K562 (cell line): ENCODE measurements around the gene HPGDS. TPM values are rescaled to one million over a fixed set of nuclear protein-coding genes. Genes with fewer than 3 reads are reported as not detected.

Experiments used
- ATAC-seq: fragments of 200-7000 bp; cut with Tn5 transposase; 3 replicates; pipeline ENCODE4 v1.9.1; 2020; ENCODE audit warnings: moderate library complexity
- BruUV-seq: library from RNA; stranded (reverse); fragments of 400-500 nt; replicated peaks from 2 replicates; lab custom pipeline; 2021; lab: Mats Ljungman, UMichigan
- CTCF ChIA-PET: fragments of 300-600 bp; formaldehyde crosslinking; extraction: SDS; loops from one replicate; lab custom pipeline; 2021; ENCODE audit warnings: low intra/inter-chr PET ratio; lab: Yijun Ruan, JAX
- POLR2A ChIA-PET: fragments of 300-600, 350-650 bp; sonication (Branson Sonifier 250); formaldehyde crosslinking; extraction: SDS; loops from one replicate; lab custom pipeline; 2021; ENCODE audit warnings: antibody characterized with exemption, inconsistent platforms; lab: Yijun Ruan, JAX
- DNase-seq, 4 experiments: peaks; one replicate each; pipeline versions ENCODE4 v3.0.0 to v3.0.0-alpha.2; 2011 to 2018; ENCODE audit warnings: low spot score in 3 of 4, mixed read lengths in 3 of 4; ENCODE audit errors: extremely low read depth in 1 of 4
- FAIRE-seq: peaks from 2 replicates; lab custom pipeline; 2011; peaks lifted over from hg19 to GRCh38; lab: Jason Lieb, UNC
- H2AFZ ChIP-seq: 2 replicates; pipeline ENCODE4 v1.6.0; 2011; ENCODE audit warnings: low read depth, low read length, control low read depth, inconsistent platforms
- H3K27ac ChIP-seq: fragments of 200-600 bp; 3 replicates; pipeline ENCODE4 v1.8.0; 2011; ENCODE audit warnings: low read depth, mild to moderate bottlenecking, control low read depth, inconsistent platforms, low read length, moderate library complexity, mixed read lengths; ENCODE audit errors: extremely low read depth
- H3K27me3 ChIP-seq, 2 experiments: fragments of 300-600 bp in 1 of 2; 2 replicates in 1 of 2; 3 replicates in 1 of 2; pipeline versions ENCODE4 v1.6.0 to v1.8.0; 2011; ENCODE audit warnings: inconsistent platforms in 2 of 2, low read length in 2 of 2, mild to moderate bottlenecking in 1 of 2, mixed read lengths in 1 of 2, moderate library complexity in 1 of 2; ENCODE audit not compliant: control insufficient read depth in 2 of 2, insufficient read depth in 2 of 2
- H3K36me3 ChIP-seq: fragments of 300-600 bp; 3 replicates; pipeline ENCODE4 v1.8.0; 2011; ENCODE audit warnings: mild to moderate bottlenecking, low read length, inconsistent platforms; ENCODE audit not compliant: control insufficient read depth, insufficient read depth
- H3K4me1 ChIP-seq, 2 experiments: fragments of 200-600 bp in 1 of 2; replicated peaks in 1 of 2; 2 replicates in 1 of 2; 3 replicates in 1 of 2; pipeline versions ENCODE4 v1.5.1 to v1.8.0; 2011; ENCODE audit warnings: inconsistent platforms in 2 of 2, low read length in 2 of 2, mild to moderate bottlenecking in 1 of 2, mixed read lengths in 1 of 2, moderate library complexity in 1 of 2; ENCODE audit not compliant: control insufficient read depth in 2 of 2, insufficient read depth in 2 of 2
- H3K4me2 ChIP-seq: 2 replicates; pipeline ENCODE4 v1.6.1; 2011; ENCODE audit warnings: low read length, control low read depth, inconsistent platforms, mixed read lengths; ENCODE audit not compliant: insufficient read depth
- H3K4me3 ChIP-seq: fragments of 200-600 bp; sonication (generic), shearing (Covaris generic); 2 replicates; pipeline ENCODE4 v1.5.1; 2016; ENCODE audit warnings: control low read depth, inconsistent platforms
- H3K79me2 ChIP-seq: fragments of 200-600 bp; 3 replicates; pipeline ENCODE4 v1.8.0; 2011; ENCODE audit warnings: low read length, inconsistent platforms; ENCODE audit not compliant: control insufficient read depth, insufficient read depth
- H3K9ac ChIP-seq, 2 experiments: 2 replicates each; pipeline versions ENCODE4 v1.6.0 to v1.6.1; 2011; ENCODE audit warnings: low read depth in 2 of 2, low read length in 2 of 2, control low read depth in 1 of 2, inconsistent platforms in 1 of 2, mild to moderate bottlenecking in 1 of 2, mixed read lengths in 1 of 2; ENCODE audit not compliant: insufficient read depth in 1 of 2
- H3K9me1 ChIP-seq: one replicate; pipeline ENCODE4 v1.6.0; 2011; ENCODE audit warnings: inconsistent platforms, mild to moderate bottlenecking, low read length, moderate library complexity; ENCODE audit not compliant: control insufficient read depth, insufficient read depth
- H3K9me3 ChIP-seq: replicated peaks from 2 replicates; pipeline ENCODE4 v1.5.1; 2011; ENCODE audit warnings: low read depth, low read length, inconsistent platforms; ENCODE audit not compliant: control insufficient read depth, insufficient read depth
- H4K20me1 ChIP-seq: replicated peaks from 2 replicates; pipeline ENCODE4 v1.6.1; 2011; ENCODE audit warnings: low read length, inconsistent platforms, mixed read lengths; ENCODE audit not compliant: control insufficient read depth, insufficient read depth
- CEBPG ChIP-seq, 3 experiments: fragments of 200-800 bp in 1 of 3; sonication (Bioruptor generic) in 1 of 3; sonication (generic) in 1 of 3; formaldehyde crosslinking in 1 of 3; IDR thresholded peaks in 2 of 3; conservative IDR thresholded peaks in 1 of 3; 2 replicates each; pipeline versions ENCODE4 v1.6.1 to v1.8.0; 2016 to 2022; ENCODE audit warnings: missing compliant biosample characterization in 2 of 3, missing genetic modification characterization in 2 of 3, mild to moderate bottlenecking in 1 of 3, missing genetic modification reagents in 1 of 3
- GATAD2A ChIP-seq: fragments of 450-650 bp; IDR thresholded peaks from 2 replicates; pipeline ENCODE4 v1.6.1; 2017
- HNRNPK ChIP-seq: fragments of 200-400 bp; formaldehyde crosslinking; IDR thresholded peaks from one replicate; pipeline ENCODE4 v1.6.1; 2018; ENCODE audit warnings: mild to moderate bottlenecking, low read depth, low read length; ENCODE audit not compliant: poor library complexity, severe bottlenecking
- KDM4B ChIP-seq, 2 experiments: fragments of 450-650 bp in 1 of 2; sonication (generic) in 1 of 2; IDR thresholded peaks; 2 replicates each; pipeline ENCODE4 v1.6.1; 2016 to 2017; ENCODE audit warnings: borderline replicate concordance in 2 of 2, antibody characterized with exemption in 1 of 2, low read depth in 1 of 2, mild to moderate bottlenecking in 1 of 2
- MEF2A ChIP-seq: IDR thresholded peaks from 2 replicates; pipeline ENCODE4 v1.6.1; 2011; ENCODE audit warnings: low read depth, mild to moderate bottlenecking, low read length, moderate library complexity; ENCODE audit not compliant: control insufficient read depth
- MTF1 ChIP-seq: fragments of 250-450 bp; sonication (Bioruptor Pico); IDR thresholded peaks from 2 replicates; pipeline ENCODE4 v1.9.0; 2021; ENCODE audit warnings: moderate library complexity, mild to moderate bottlenecking, inconsistent platforms, borderline replicate concordance
- NCOA1 ChIP-seq: fragments of 450-650 bp; IDR thresholded peaks from 2 replicates; pipeline ENCODE4 v1.6.1; 2016; ENCODE audit warnings: low read depth
- POLR2A ChIP-seq: fragments of 450-650 bp; conservative IDR thresholded peaks from 2 replicates; pipeline ENCODE4 v1.6.1; 2016
- RBBP5 ChIP-seq: fragments of 200-600 bp; sonication (generic); IDR thresholded peaks from 2 replicates; pipeline ENCODE4 v1.6.1; 2012; ENCODE audit warnings: borderline replicate concordance, mild to moderate bottlenecking, low read length, control low read depth, inconsistent platforms; ENCODE audit not compliant: insufficient read depth, poor library complexity, severe bottlenecking
- RBM15 ChIP-seq: fragments of 200-400 bp; formaldehyde crosslinking; IDR thresholded peaks from 2 replicates; pipeline ENCODE4 v1.6.1; 2018; ENCODE audit warnings: mild to moderate bottlenecking, low read length, moderate library complexity; ENCODE audit not compliant: insufficient read depth
- STAG1 ChIP-seq: sonication (generic); formaldehyde crosslinking; IDR thresholded peaks from 2 replicates; pipeline ENCODE4 v1.5.0; 2020; ENCODE audit warnings: missing genetic modification reagents, borderline replicate concordance
- TAF9B ChIP-seq: fragments of 450-650 bp; IDR thresholded peaks from 2 replicates; pipeline ENCODE4 v1.6.1; 2018; ENCODE audit warnings: mild to moderate bottlenecking; ENCODE audit not compliant: partially characterized antibody
- THRB ChIP-seq: fragments of 450-650 bp; formaldehyde crosslinking; conservative IDR thresholded peaks from 2 replicates; pipeline ENCODE4 v1.4.0; 2022; ENCODE audit warnings: mild to moderate bottlenecking, missing genetic modification characterization
- TSHZ1 ChIP-seq: fragments of 250-450 bp; sonication (Bioruptor Pico); IDR thresholded peaks from 2 replicates; pipeline ENCODE4 v1.4.0; 2020; ENCODE audit warnings: mild to moderate bottlenecking, moderate library complexity
- ZC3H4 ChIP-seq: sonication (generic); formaldehyde crosslinking; IDR thresholded peaks from 2 replicates; pipeline ENCODE4 v1.9.0; 2021; ENCODE audit warnings: missing genetic modification reagents, borderline replicate concordance
- ZNF253 ChIP-seq: fragments of 250-450 bp; sonication (Bioruptor Pico); conservative IDR thresholded peaks from 2 replicates; pipeline ENCODE4 v1.6.1; 2021; ENCODE audit warnings: mild to moderate bottlenecking
- WGBS: fragments of 100-300 bp; shearing (Covaris generic); methylation state at CpG from one replicate; pipeline ENCODE4 v1.1.6; 2016; ENCODE audit warnings: low coverage, mixed read lengths; ENCODE audit not compliant: insufficient coverage; ENCODE audit errors: missing lambda C conversion rate; 5-methylcytosine and 5-hydroxymethylcytosine counted together
- in situ Hi-C: fragments of 300-500 bp; cut with MboI; formaldehyde crosslinking; loops from 4 replicates; pipeline ENCODE4 v1.15.0; 2018; ENCODE audit warnings: inconsistent platforms, mixed read lengths
- intact Hi-C: fragments of 100-400 bp; cut with micrococcal nuclease; formaldehyde crosslinking; loops from 2 replicates; pipeline ENCODE4 v1.14.2; 2022
- polyA plus RNA-seq, 8 experiments: library from polyadenylated mRNA; depleted of rRNA in 4 of 8; stranded (reverse) in 5 of 8; unstranded in 3 of 8; fragments of >200 nt; fragmentation: Nextera tagmentation in 2 of 8; fragmentation: Illumina TruSeq in 1 of 8; extraction: Ambion mirVana in 2 of 8; extraction: Trizol in 1 of 8; gene quantifications; 2 replicates each; pipeline versions ENCODE4 v1.2.1 to v1.2.3, GENCODE V29; 2011 to 2014; ENCODE audit warnings: inconsistent platforms in 1 of 8, missing spikeins in 1 of 8
- total RNA-seq, 7 experiments: library from RNA; depleted of rRNA in 6 of 7; stranded (reverse); fragments of >200 nt in 6 of 7; fragmentation: Illumina TruSeq in 2 of 7; extraction: Trizol in 2 of 7; gene quantifications; 2 replicates each; pipeline versions ENCODE4 v1.2.1 to v1.2.3, GENCODE V29; 2011 to 2021; ENCODE audit warnings: low replicate concordance in 1 of 7

HPGDS gene
- total and polyA plus RNA-seq, 9 of the 15 experiments (the other 6 are each of a cell fraction or from before 2014, with no cell fraction given): 0.07 to 0.36 (median 0.14) TPM; not detected in 4

GRCh38 chr4:94302191-94302590, 40.4 kb downstream of the HPGDS start:
- Histone ChIP-seq H3K9ac (no peak overlapping the region), H3K79me2 (no peaks in the 10 kb centered on the region), H3K4me1 (peaks cover 0 to 22% of the 10 kb centered on the region in 2 experiments; a peak in 4 of 5 replicates), H3K27me3 (no peaks in the 10 kb centered on the region), H3K4me2 (no peak overlapping the region), H4K20me1 (no peaks in the 10 kb centered on the region), H3K9me1 (no peaks in the 10 kb centered on the region), H3K4me3 (no peak overlapping the region), H2AFZ (no peak overlapping the region), H3K27ac (no peak overlapping the region), H3K9me3 (no peaks in the 10 kb centered on the region), H3K36me3 (no peaks in the 10 kb centered on the region)
- 88% methylated on average over 2 of the region's 2 CpGs for WGBS
- POLR2A ChIA-PET: no interaction called here
- ATAC-seq: no peak
- intact Hi-C loops: loop anchor here (5.0 kb wide), 2 partner anchors 430 to 510 kb away; no protein-coding TSS in a partner anchor
- CTCF ChIA-PET: no interaction called here
- no TSS peak for BruUV-seq
- in situ Hi-C loops: loop anchor here (10.0 kb wide), 1 partner anchor 293 kb away; no protein-coding TSS in a partner anchor
- FAIRE-seq: no peak
- no peak for DNase-seq
- TF ChIP-seq ZNF253: no peak
- no peak for TF ChIP-seq KDM4B (IDR thresholded peaks at IDR 0.05; ENCODE audit: borderline replicate concordance in 2 of 2, low read depth in 1 of 2)
- no peak for TF ChIP-seq MTF1 (CRISPR knock-in tag)
- no peak for TF ChIP-seq THRB (CRISPR knock-in tag)
- no peak for TF ChIP-seq TAF9B
- no peak for TF ChIP-seq ZC3H4 (CRISPR knock-in tag)
- TF ChIP-seq CEBPG (CRISPR knock-in tag; IDR thresholded peaks at IDR 0.05): no peak
- no peak for TF ChIP-seq CEBPG (tag; conservative IDR thresholded peaks at IDR 0.05 in 1 of 2, IDR thresholded peaks at IDR 0.05 in 1 of 2)
- no peak for TF ChIP-seq NCOA1
- TF ChIP-seq HNRNPK: no peak
- no peak for TF ChIP-seq POLR2A
- no peak for TF ChIP-seq GATAD2A
- no peak for TF ChIP-seq MEF2A
- TF ChIP-seq RBBP5: no peak
- TF ChIP-seq TSHZ1 (CRISPR knock-in tag): no peak
- no peak for TF ChIP-seq RBM15
- TF ChIP-seq STAG1 (CRISPR knock-in tag): no peak
